Tibial nerve (tissue), 4 donors: ENCODE data around the gene NCF2. TPM values are rescaled to one million over a fixed set of nuclear protein-coding genes. Genes with fewer than 3 reads are reported as not detected.

Source experiments
- DNase-seq, 2 donors: peaks; one replicate each; pipeline ENCODE4 v3.0.0-alpha.2; 2019; ENCODE audit warnings: low spot score in 2 of 2
- H3K27ac ChIP-seq, 4 donors: fragments of 200-600 bp; sonication (generic) in 3 of 4; one replicate each; pipeline ENCODE4 v1.5.1; 2017 to 2019; ENCODE audit warnings: mild to moderate bottlenecking in 1 of 4
- H3K27me3 ChIP-seq, 2 donors: fragments of 200-600 bp; sonication (generic) in 1 of 2; one replicate each; pipeline versions ENCODE4 v1.5.1 to v1.6.0; 2017 to 2019
- H3K36me3 ChIP-seq, 3 donors: fragments of 200-600 bp; sonication (generic); one replicate each; pipeline ENCODE4 v1.5.1; 2018 to 2019
- H3K4me1 ChIP-seq, 4 donors: fragments of 200-600 bp; sonication (generic) in 3 of 4; one replicate each; pipeline ENCODE4 v1.5.1; 2017 to 2019
- H3K4me3 ChIP-seq, 4 donors: fragments of 200-600 bp; sonication (generic) in 3 of 4; one replicate each; pipeline ENCODE4 v1.5.1; 2017 to 2019; ENCODE audit warnings: mild to moderate bottlenecking in 1 of 4, moderate library complexity in 1 of 4
- H3K9me3 ChIP-seq, 4 donors: fragments of 200-600 bp; sonication (generic) in 3 of 4; one replicate each; pipeline ENCODE4 v1.5.1; 2017 to 2019
- CTCF ChIP-seq, 5 experiments: fragments of 200-600 bp in 3 of 5; fragments of 450-650 bp in 2 of 5; sonication (generic) in 3 of 5; IDR thresholded peaks; one replicate each; pipeline ENCODE4 v1.5.1; 2016 to 2019; ENCODE audit warnings: antibody characterized with exemption in 5 of 5, mild to moderate bottlenecking in 3 of 5, moderate library complexity in 2 of 5
- EP300 ChIP-seq, 2 donors: sonication (generic); formaldehyde crosslinking; IDR thresholded peaks; one replicate each; pipeline ENCODE4 v1.6.1; 2017; ENCODE audit warnings: antibody characterized with exemption in 2 of 2, mild to moderate bottlenecking in 1 of 2
- POLR2A ChIP-seq, 2 donors: fragments of 450-650 bp; IDR thresholded peaks; one replicate each; pipeline ENCODE4 v1.6.1; 2017; ENCODE audit warnings: antibody characterized with exemption in 2 of 2, mild to moderate bottlenecking in 2 of 2, moderate library complexity in 2 of 2
- WGBS, 2 donors: methylation state at CpG; one replicate each; pipeline ENCODE4 v1.1.5; 2018; 5-methylcytosine and 5-hydroxymethylcytosine counted together
- total RNA-seq, 4 donors: library from RNA; depleted of rRNA; stranded (reverse); fragments of >200 nt; gene quantifications; one replicate each; pipeline ENCODE4 v1.1.0, GENCODE V29; 2016

NCF2 gene
- total RNA-seq, 4 donors from 2014 or later = 9.6 to 21.0 (median 17.1) TPM

- WGBS, 2 donors = 59% methylated on average over 2 of the region's 2 CpGs
- H3K36me3 ChIP-seq = peaks cover 0 to 79% (median 14%) of the 10 kb centered on the region in 3 donors
Measured at GRCh38 chr1:183546427-183546826, 43.8 kb downstream of the NCF2 start.

DNA sequence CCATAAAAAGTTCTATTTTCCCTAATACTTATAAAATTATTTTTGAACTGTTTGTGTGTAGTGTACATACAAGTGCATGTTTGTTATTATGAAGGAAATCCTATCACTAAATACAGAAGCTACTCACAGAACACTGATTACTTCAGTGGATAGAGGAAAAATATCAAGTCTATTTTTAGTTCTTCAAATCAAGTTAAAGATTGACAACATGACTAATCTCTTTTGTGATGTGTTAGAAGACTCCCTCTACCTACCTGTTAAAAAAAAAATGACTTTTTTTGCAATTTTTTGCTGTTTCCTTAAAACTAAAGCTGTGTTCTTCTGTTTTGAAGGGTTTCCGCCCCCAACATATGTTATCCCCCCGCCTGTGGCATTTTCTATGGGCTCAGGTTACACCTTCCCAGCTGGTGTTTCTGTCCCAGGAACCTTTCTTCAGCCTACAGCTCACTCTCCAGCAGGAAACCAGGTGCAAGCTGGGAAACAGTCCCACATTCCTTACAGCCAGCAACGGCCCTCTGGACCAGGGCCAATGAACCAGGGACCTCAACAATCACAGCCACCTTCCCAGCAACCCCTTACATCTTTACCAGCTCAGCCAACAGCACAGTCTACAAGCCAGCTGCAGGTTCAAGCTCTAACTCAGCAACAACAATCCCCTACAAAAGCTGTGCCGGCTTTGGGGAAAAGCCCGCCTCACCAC is 45.5 kb downstream of the NCF2 start:
- Histone ChIP-seq H3K27ac (no peak overlapping the region), H3K4me3 (no peak overlapping the region), H3K4me1 (peaks cover 0 to 11% (median 2%) of the 10 kb centered on the region in 4 donors), H3K9me3 (no peaks in the 10 kb centered on the region), H3K27me3 (no peaks in the 10 kb centered on the region), H3K36me3 (peaks cover 0 to 80% (median 20%) of the 10 kb centered on the region in 3 donors)
- WGBS, 2 donors = 78% methylated on average over 5 of the region's 5 CpGs
- no peak for DNase-seq
- TF ChIP-seq POLR2A (IDR thresholded peaks at IDR 0.05) (no peak), CTCF (IDR thresholded peaks at IDR 0.05) (no peak), EP300 (IDR thresholded peaks at IDR 0.05) (no peak)

More at GRCh38 chr1:183546427-183546826, 43.8 kb downstream of the NCF2 start:
- no peaks in the 10 kb centered on the region for H3K9me3 ChIP-seq
- peaks cover 0 to 11% (median 2%) of the 10 kb centered on the region in 4 donors for H3K4me1 ChIP-seq
- H3K27me3 ChIP-seq = no peaks in the 10 kb centered on the region
- DNase-seq = no peak
- H3K27ac ChIP-seq = no peak overlapping the region
- H3K4me3 ChIP-seq = no peak overlapping the region
- TF ChIP-seq POLR2A (IDR thresholded peaks at IDR 0.05) (no peak), CTCF (IDR thresholded peaks at IDR 0.05) (no peak), EP300 (IDR thresholded peaks at IDR 0.05) (no peak)

DNA sequence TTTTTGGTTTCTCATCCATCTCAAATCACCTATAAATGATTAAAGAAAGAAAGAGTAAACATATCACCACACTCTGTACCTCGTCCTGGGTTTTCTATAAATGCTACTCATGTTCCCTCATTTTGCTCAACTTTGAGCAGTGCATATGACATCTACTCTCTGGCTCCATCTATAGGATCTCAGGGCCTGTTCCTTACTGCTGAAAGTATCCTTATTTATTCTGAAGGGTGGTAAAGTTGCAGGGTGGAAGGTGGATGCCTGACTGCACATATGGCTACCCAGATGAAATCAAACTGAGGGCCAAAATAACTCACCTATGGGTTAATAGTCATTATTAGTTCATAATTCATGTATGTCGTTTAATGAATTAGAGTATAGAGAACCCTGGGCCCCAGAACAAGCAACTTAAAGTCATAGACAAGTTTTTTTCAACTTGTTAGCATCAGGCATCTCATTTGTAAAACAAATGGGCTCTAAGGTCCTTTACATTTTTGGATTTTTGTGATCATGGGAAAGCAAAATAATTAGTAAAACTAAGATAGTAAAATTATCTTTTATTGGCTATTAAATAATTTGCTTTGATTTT is 46.5 kb downstream of the NCF2 start:
- 32 to 41% methylated on average over 2 of the region's 2 CpGs for WGBS, 2 donors
- Histone ChIP-seq H3K27ac (peak overlapping the region in 1 of 4 donors; percentile 34), H3K27me3 (no peaks in the 10 kb centered on the region), H3K36me3 (peaks cover 0 to 80% (median 20%) of the 10 kb centered on the region in 3 donors), H3K4me1 (peaks cover 0 to 11% (median 2%) of the 10 kb centered on the region in 4 donors), H3K9me3 (no peaks in the 10 kb centered on the region), H3K4me3 (no peak overlapping the region)
- TF ChIP-seq POLR2A (IDR thresholded peaks at IDR 0.05) = no peak
- peak in 4 of 5 experiments; percentile 49 to 56 (median 52) for TF ChIP-seq CTCF (IDR thresholded peaks at IDR 0.05)
- TF ChIP-seq EP300 (IDR thresholded peaks at IDR 0.05) = peak in 1 of 2 donors; percentile 21
- DNase-seq = peak in 1 of 2 donors; percentile 15

DNA sequence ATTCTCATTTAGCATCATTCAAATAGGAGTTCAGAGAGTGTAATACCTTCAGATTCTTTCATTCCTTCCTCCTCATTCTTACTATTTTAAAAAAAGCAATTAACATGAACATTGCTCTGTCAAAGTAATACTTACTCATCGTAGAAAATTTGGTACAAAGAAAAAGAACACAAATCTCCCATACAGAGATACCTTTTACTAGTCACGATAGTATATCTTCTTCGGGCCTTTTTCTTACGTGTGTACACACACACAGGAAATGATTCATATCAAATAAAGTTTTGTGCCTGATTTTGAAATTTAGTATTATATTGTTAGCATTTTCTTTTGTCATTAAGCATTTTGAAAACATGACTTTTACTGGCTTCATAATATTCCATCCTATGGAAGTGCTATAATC is 52.9 kb downstream of the NCF2 start:
- H3K27me3 ChIP-seq = no peaks in the 10 kb centered on the region
- no peaks in the 10 kb centered on the region for H3K9me3 ChIP-seq
- no peak overlapping the region for H3K4me3 ChIP-seq
- H3K27ac ChIP-seq = no peak overlapping the region
- peaks cover 0 to 75% (median 6%) of the 10 kb centered on the region in 3 donors for H3K36me3 ChIP-seq
- no peak for TF ChIP-seq CTCF (IDR thresholded peaks at IDR 0.05)
- no peak for TF ChIP-seq POLR2A (IDR thresholded peaks at IDR 0.05)
- TF ChIP-seq EP300 (IDR thresholded peaks at IDR 0.05) = no peak
- WGBS, 2 donors = 93 to 97% methylated on average over 4 of the region's 4 CpGs
- DNase-seq = no peak
- peaks cover 0 to 21% (median 0%) of the 10 kb centered on the region in 4 donors for H3K4me1 ChIP-seq

- WGBS, 2 donors = 33 to 44% methylated on average over 3 of the region's 3 CpGs
- TF ChIP-seq POLR2A (IDR thresholded peaks at IDR 0.05) (no peak), EP300 (IDR thresholded peaks at IDR 0.05) (no peak), CTCF (IDR thresholded peaks at IDR 0.05) (no peak)
- Histone ChIP-seq H3K36me3 (peaks cover 0 to 60% (median 0%) of the 10 kb centered on the region in 3 donors), H3K9me3 (no peaks in the 10 kb centered on the region), H3K27ac (peak overlapping the region in 2 of 4 donors; percentile 61 to 73), H3K27me3 (no peaks in the 10 kb centered on the region), H3K4me3 (no peak overlapping the region), H3K4me1 (peaks cover 0 to 25% (median 0%) of the 10 kb centered on the region in 4 donors)
- DNase-seq = no peak
Measured at GRCh38 chr1:183533617-183534174, 56.6 kb downstream of the NCF2 start.
